A549 (cell line): ENCODE results near the gene SEPTIN3.

ENCODE experiments used
- BHLHE40 ChIP-seq: IDR thresholded peaks from 2 replicates; pipeline ENCODE4 v1.6.1; 2012; ENCODE audit warnings: low read depth, low read length, inconsistent platforms
- CHD2 ChIP-seq: fragments of 150-350 bp; IDR thresholded peaks from 2 replicates; pipeline ENCODE4 v1.6.1; 2014; ENCODE audit warnings: low read length; ENCODE audit not compliant: partially characterized antibody
- CTCF ChIP-seq: fragments of >200 bp; sonication (Bioruptor Twin); formaldehyde crosslinking; IDR thresholded peaks from 3 replicates; pipeline ENCODE4 v1.5.1; 2016
- NPAS2 ChIP-seq: fragments of 250-450 bp; sonication (Bioruptor Pico); IDR thresholded peaks from 2 replicates; pipeline ENCODE4 v1.8.0; 2022; ENCODE audit warnings: mild to moderate bottlenecking, moderate library complexity, borderline replicate concordance
- NR3C1 ChIP-seq: fragments of >200 bp; sonication (Bioruptor Twin); formaldehyde crosslinking; IDR thresholded peaks from 3 replicates; pipeline ENCODE4 v1.6.1; 2017
- PHF8 ChIP-seq: fragments of 200-600 bp; sonication (generic); IDR thresholded peaks from 2 replicates; pipeline ENCODE4 v1.6.1; 2016; ENCODE audit warnings: low read depth, mild to moderate bottlenecking, antibody characterized with exemption, moderate library complexity, borderline replicate concordance
- POLR2A ChIP-seq: IDR thresholded peaks from 2 replicates; pipeline ENCODE4 v1.6.1; 2012; ENCODE audit warnings: mild to moderate bottlenecking, low read length
- RAD21 ChIP-seq, 2 experiments: fragments of >200 bp in 1 of 2; sonication (Bioruptor Twin) in 1 of 2; formaldehyde crosslinking in 1 of 2; IDR thresholded peaks in 1 of 2; conservative IDR thresholded peaks in 1 of 2; 2 replicates in 1 of 2; 3 replicates in 1 of 2; pipeline ENCODE4 v1.6.1; 2012 to 2018; ENCODE audit warnings: inconsistent platforms in 1 of 2
- RCOR1 ChIP-seq: fragments of 150-350 bp; IDR thresholded peaks from 2 replicates; pipeline ENCODE4 v1.6.1; 2014; ENCODE audit warnings: antibody characterized with exemption, low read length, low read depth
- RFX5 ChIP-seq: fragments of 450-650 bp; IDR thresholded peaks from 2 replicates; pipeline ENCODE4 v1.7.1; 2014; ENCODE audit warnings: antibody characterized with exemption, mild to moderate bottlenecking, moderate library complexity
- TFCP2L1 ChIP-seq: fragments of 250-450 bp; sonication (Bioruptor Pico); IDR thresholded peaks from 2 replicates; pipeline ENCODE4 v1.5.0; 2021; ENCODE audit warnings: mild to moderate bottlenecking
- TF ChIP-seq, protein P1 (sequence below): fragments of 450-650 bp; IDR thresholded peaks from 2 replicates; pipeline ENCODE4 v1.6.1; 2014; ENCODE audit warnings: antibody characterized with exemption

GRCh38 chr22:41923595-41924276 lies 45.5 kb upstream of the SEPTIN3 start:
- TF ChIP-seq RFX5 = no peak
- no peak for TF ChIP-seq BHLHE40
- no peak for TF ChIP-seq CTCF
- no peak for TF ChIP-seq POLR2A
- TF ChIP-seq TFCP2L1 (CRISPR knock-in tag) = no peak
- TF ChIP-seq RCOR1 = no peak
- TF ChIP-seq CHD2 = no peak
- no peak for TF ChIP-seq NR3C1
- TF ChIP-seq PHF8 = no peak
- no peak for TF ChIP-seq RAD21 (conservative IDR thresholded peaks at IDR 0.05 in 1 of 2, IDR thresholded peaks at IDR 0.05 in 1 of 2)
- TF ChIP-seq NPAS2 (CRISPR knock-in tag) = no peak
- TF ChIP-seq, protein P1, sequence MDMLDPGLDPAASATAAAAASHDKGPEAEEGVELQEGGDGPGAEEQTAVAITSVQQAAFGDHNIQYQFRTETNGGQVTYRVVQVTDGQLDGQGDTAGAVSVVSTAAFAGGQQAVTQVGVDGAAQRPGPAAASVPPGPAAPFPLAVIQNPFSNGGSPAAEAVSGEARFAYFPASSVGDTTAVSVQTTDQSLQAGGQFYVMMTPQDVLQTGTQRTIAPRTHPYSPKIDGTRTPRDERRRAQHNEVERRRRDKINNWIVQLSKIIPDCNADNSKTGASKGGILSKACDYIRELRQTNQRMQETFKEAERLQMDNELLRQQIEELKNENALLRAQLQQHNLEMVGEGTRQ = no peak
